Hair follicular keratinocyte (primary cell): ENCODE data around the gene CBX2. TPM values are rescaled to one million over a fixed set of nuclear protein-coding genes. Genes with fewer than 3 reads are reported as not detected.

Experiments
- total RNA-seq: library from RNA; depleted of rRNA; stranded (reverse); fragments of >200 nt; gene quantifications from 2 replicates; pipeline ENCODE4 v1.2.3, GENCODE V29; 2015

CBX2 gene
- 3.7 and 5.3 TPM in 2 replicates for total RNA-seq

GRCh38 chr17:79777894-79778503, at the start of gene CBX2:
Gene CBX2, plus strand, starts transcription at chr17:79778148. Its CDS starts 88 bp downstream, at chr17:79778236.

DNA sequence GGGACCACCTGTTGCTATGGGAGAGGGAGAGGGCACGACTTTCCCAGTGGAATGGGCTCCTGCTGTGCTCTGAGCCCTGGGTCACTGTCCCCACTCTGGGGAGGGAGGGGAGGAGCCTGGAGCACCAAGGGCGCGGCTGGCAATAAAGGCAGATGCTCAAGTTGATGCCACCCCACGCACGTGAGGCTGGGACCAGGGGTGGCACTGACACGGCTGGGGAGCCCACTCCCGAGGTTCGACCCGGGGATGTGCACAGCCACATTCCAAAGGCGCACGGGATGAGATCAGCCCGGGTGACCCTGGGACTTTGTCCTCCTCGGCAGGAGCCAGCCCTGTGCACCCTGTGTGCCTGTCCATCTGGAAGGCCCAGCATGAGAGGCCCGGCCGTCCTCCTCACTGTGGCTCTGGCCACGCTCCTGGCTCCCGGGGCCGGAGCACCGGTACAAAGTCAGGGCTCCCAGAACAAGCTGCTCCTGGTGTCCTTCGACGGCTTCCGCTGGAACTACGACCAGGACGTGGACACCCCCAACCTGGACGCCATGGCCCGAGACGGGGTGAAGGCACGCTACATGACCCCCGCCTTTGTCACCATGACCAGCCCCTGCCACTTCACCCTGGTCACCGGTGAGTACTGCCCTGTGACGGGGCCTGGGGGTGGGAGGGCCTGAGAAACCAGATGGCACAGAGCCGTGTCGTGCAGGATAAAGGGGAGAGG, 47.0 kb upstream of the CBX2 start, which contains the start of gene ENPP7:
ENPP7 (plus strand) TSS at position 175 of the 715 bp plus-strand sequence; CDS start at position 372, 197 bp downstream.

DNA sequence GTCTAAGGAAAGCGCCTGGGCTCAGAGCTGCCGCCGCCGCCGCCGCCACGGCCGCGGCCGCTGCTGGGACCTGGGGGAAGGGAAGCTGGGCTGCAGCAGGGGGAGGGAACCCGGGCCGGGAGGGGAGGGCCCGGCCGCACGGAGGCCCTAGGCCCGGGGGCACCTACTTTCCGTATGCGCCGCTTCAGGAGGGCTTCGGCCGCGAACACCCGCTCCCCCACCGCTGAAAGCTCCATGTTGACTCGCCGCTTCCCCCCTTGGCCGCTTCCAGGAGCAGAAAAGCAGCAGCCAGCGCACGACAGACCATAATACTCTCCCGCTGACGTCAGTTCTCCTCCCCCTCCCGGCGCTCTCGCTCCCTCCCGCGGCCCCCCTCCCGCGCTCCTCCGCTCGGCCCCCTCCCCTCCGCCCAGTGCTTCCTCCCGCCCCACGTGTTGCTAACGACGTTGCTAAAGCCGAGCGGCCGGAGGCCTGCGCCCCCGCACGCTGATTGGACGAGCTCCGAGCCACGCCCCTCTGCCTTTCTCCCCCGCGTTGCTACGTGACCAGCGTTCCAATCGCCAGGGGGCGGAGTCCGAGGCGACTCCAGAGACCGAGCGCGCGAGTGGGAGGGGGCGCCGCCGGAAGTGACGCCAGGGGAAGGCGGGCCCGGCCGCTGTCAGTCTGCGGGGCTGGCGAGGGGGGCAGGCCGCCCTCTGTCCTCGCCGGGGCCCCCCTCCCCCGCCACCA, 19.0 kb downstream of the CBX2 start, which contains the start of gene CBX8:
CBX8 (minus strand) TSS at position 315 of the 729 bp plus-strand sequence; CDS start at position 236, 79 bp downstream.

Other genes with a start within 250 kb of the CBX2 start
- 0.31 TPM in 1 of 2 replicates, not detected in the other for gene RBFOX3, start 167.1 kb upstream of the CBX2 start, total RNA-seq
- not detected in 2 replicates for gene ENPP7, start 47.2 kb upstream of the CBX2 start, total RNA-seq
- 2.4 and 4.0 TPM in 2 replicates for gene CBX8, start 18.9 kb downstream of the CBX2 start, total RNA-seq
- gene CBX4, start 61.3 kb downstream of the CBX2 start, total RNA-seq: 15.0 and 28.0 TPM in 2 replicates